OCI-LY7 (cell line): Measurements from ENCODE around the gene TMEM218.

Experiments
- EZH2phosphoT487 ChIP-seq: fragments of 200-600 bp; sonication (generic); IDR thresholded peaks from 2 replicates; pipeline ENCODE4 v1.6.1; 2018; ENCODE audit warnings: low read depth, borderline replicate concordance, mild to moderate bottlenecking, mixed run types, antibody characterized with exemption, low read length, moderate library complexity, mixed read lengths
- TF ChIP-seq, protein P1 (sequence below): fragments of 200-600 bp; sonication (generic); conservative IDR thresholded peaks from 2 replicates; pipeline ENCODE4 v1.5.1; 2014; ENCODE audit warnings: mild to moderate bottlenecking, antibody characterized with exemption, low read length, moderate library complexity, mixed read lengths

- TF ChIP-seq, protein P1, sequence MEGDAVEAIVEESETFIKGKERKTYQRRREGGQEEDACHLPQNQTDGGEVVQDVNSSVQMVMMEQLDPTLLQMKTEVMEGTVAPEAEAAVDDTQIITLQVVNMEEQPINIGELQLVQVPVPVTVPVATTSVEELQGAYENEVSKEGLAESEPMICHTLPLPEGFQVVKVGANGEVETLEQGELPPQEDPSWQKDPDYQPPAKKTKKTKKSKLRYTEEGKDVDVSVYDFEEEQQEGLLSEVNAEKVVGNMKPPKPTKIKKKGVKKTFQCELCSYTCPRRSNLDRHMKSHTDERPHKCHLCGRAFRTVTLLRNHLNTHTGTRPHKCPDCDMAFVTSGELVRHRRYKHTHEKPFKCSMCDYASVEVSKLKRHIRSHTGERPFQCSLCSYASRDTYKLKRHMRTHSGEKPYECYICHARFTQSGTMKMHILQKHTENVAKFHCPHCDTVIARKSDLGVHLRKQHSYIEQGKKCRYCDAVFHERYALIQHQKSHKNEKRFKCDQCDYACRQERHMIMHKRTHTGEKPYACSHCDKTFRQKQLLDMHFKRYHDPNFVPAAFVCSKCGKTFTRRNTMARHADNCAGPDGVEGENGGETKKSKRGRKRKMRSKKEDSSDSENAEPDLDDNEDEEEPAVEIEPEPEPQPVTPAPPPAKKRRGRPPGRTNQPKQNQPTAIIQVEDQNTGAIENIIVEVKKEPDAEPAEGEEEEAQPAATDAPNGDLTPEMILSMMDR: no peak; the same call in 1 of the 2 replicates
- no peak for TF ChIP-seq EZH2phosphoT487
Observed at GRCh38 chr11:125076378-125076945, 35.0 kb downstream of the TMEM218 start.
